ENCODE results near the gene PRKCQ. TPM values are rescaled to one million over a fixed set of nuclear protein-coding genes. Genes with fewer than 3 reads are reported as not detected.

The PRKCQ gene
- total RNA-seq, 2 experiments from 2014 or later = 44.9 to 45.9 TPM

DNA sequence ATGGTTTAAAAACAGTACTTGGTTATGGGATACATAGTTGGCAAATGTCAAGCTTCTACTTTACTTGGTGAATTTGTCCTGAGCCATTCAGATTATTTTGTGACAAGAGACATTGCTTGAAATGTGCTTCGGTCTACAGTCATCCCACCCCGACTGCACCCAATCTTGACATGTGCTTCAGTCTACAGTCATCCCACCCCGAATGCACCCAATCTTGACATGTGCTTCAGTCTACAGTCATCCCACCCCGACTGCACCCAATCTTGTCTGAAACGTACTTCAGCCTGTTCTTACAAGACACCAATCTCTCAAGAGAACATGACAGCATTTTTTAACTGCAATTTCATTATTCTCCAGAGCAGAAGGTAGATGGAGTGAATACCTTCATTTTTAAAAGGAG is 47.8 kb downstream of the PRKCQ start:
- Mint-ChIP-seq H3K27ac (peak overlapping the region; percentile 21), H3K9me3 (peaks cover 3% of the 10 kb centered on the region), H3K4me1 (peaks cover 58% of the 10 kb centered on the region), H3K36me3 (peaks cover 45% of the 10 kb centered on the region), H3K27me3 (no peaks in the 10 kb centered on the region), H3K4me3 (no peak overlapping the region)
- no peak for DNase-seq

DNA sequence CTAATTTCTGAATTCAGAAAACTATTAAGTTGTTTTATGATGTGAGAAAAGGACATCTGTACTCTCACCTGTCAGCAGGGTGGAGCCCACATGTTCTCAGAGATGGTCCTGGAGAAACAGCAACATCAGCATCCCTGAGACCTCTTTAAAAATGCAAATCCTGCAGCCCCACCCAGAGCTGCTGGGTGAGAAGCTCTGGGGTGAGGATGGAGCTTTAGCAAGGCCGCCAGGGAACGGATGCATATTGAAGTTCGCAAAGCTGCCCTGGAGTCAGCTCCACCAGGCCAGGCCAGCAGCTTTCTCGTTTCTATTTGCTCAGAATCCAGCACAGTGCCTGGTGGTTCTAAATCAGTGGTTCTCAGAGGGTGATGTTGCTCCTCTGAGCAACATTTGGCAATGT is 49.1 kb downstream of the PRKCQ start:
- H3K27me3 Mint-ChIP-seq = no peaks in the 10 kb centered on the region
- peaks cover 66% of the 10 kb centered on the region for H3K4me1 Mint-ChIP-seq
- peaks cover 47% of the 10 kb centered on the region for H3K36me3 Mint-ChIP-seq
- peaks cover 3% of the 10 kb centered on the region for H3K9me3 Mint-ChIP-seq
- DNase-seq = no peak
- H3K27ac Mint-ChIP-seq = peak overlapping the region; percentile 97
- peak overlapping the region; percentile 87 for H3K4me3 Mint-ChIP-seq

- Mint-ChIP-seq H3K9me3 (peaks cover 3% of the 10 kb centered on the region), H3K27me3 (no peaks in the 10 kb centered on the region), H3K4me1 (peaks cover 70% of the 10 kb centered on the region), H3K36me3 (peaks cover 47% of the 10 kb centered on the region), H3K4me3 (peak overlapping the region; percentile 87), H3K27ac (peak overlapping the region; percentile 97)
- DNase-seq = peak; percentile 68
Measured at GRCh38 chr10:6530211-6530840, 49.8 kb downstream of the PRKCQ start.

DNA sequence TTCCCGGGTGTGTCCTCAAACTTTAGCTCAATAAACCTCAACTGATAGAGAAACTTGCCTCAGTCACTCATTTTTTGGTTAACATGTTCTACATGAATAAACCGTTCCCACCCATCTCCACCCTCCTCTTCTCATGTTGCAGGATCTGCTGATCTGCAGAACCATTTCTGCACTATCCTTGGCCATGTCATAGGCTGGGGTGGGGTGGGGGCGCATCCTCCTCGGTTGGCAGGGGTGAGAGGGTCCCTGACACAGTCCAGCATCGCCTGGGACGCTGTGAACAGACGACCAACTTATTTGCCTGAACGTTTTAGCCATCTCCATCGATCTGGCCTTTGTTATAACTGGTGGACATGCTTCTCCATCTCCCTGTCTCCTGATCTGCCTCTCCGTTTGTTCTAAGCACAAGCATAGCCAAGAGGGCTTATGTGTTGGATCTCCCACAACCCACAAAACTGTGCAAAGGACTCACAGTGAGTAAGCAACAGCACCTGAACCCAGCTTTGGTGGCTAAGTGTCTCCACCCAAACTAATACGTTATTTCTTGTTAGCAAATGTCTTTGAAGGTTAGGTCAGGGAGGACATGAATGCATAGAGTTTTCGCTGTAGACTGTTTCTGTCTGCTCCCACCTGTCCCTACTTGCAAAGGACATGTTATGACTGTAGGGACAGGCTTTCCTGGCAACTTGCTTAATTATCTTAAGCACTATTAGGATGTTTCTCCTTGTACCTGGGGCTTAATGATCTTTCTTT is 51.7 kb downstream of the PRKCQ start:
- H3K27ac Mint-ChIP-seq = peak overlapping the region; percentile 97
- peaks cover 3% of the 10 kb centered on the region for H3K9me3 Mint-ChIP-seq

DNA sequence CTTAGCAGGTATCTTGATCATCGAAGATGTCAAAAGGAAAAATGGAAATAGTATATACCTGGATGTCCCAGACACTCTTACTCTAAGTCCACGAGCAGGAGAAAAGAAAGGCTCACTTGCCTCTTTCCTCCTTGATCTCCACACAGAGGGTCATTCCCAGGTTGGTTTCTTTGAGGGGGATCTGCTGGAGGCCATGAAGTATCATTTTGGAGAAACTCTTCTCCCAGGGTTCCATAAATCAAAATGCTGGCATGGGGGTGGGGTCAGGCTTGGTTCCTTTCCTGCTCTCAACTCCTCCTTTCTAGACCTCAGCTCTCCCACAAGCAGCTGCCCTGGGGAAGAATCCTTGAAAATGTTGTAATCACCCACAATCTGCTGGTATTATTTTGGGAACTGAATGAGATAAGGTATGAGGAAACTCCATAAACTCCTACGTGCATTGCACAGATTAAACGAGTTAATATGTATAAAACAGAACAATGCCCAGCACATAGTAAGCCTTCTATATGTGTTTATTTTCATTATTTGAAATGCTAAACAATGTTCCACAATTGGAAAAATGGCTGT is 54.4 kb downstream of the PRKCQ start:
- Mint-ChIP-seq H3K4me1 (peaks cover 64% of the 10 kb centered on the region), H3K27ac (no peak overlapping the region), H3K36me3 (peaks cover 52% of the 10 kb centered on the region)

More for the DNA sequence above, 51.7 kb downstream of the PRKCQ start:
- DNase-seq = no peak
- H3K4me1 Mint-ChIP-seq = peaks cover 67% of the 10 kb centered on the region
- no peaks in the 10 kb centered on the region for H3K27me3 Mint-ChIP-seq
- H3K36me3 Mint-ChIP-seq = peaks cover 54% of the 10 kb centered on the region
- no peak overlapping the region for H3K4me3 Mint-ChIP-seq

DNA sequence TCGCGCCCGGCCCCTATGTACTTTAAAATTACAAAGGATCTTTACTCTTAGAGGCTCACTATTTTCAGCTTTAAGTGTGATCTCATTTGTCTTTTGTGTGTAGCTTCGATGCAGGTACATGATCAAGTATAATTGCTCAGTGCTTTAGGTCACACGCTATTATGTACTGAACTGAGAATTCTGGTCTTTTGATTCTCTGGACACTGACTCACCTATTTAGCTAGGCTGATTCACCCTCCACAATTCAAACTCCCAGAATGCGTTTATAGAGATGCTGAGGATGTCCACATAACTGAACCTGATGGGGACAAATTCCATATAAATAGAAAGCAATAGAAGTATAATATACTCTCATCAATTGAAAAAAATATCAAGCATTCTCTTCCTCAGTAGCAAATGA is 57.8 kb downstream of the PRKCQ start:
- Mint-ChIP-seq H3K4me3 (no peak overlapping the region), H3K9me3 (no peaks in the 10 kb centered on the region), H3K36me3 (peaks cover 40% of the 10 kb centered on the region), H3K27ac (no peak overlapping the region), H3K27me3 (no peaks in the 10 kb centered on the region), H3K4me1 (peaks cover 62% of the 10 kb centered on the region)
- DNase-seq = no peak

More for the DNA sequence above, 54.4 kb downstream of the PRKCQ start:
- peaks cover 3% of the 10 kb centered on the region for H3K9me3 Mint-ChIP-seq
- DNase-seq = no peak
- H3K27me3 Mint-ChIP-seq = no peaks in the 10 kb centered on the region
- no peak overlapping the region for H3K4me3 Mint-ChIP-seq

GRCh38 chr10:6520138-6520537 is 59.9 kb downstream of the PRKCQ start:
- DNase-seq = no peak
- Mint-ChIP-seq H3K4me3 (no peak overlapping the region), H3K27me3 (no peaks in the 10 kb centered on the region), H3K4me1 (peaks cover 62% of the 10 kb centered on the region), H3K9me3 (no peaks in the 10 kb centered on the region), H3K27ac (peak overlapping the region; percentile 5), H3K36me3 (peaks cover 34% of the 10 kb centered on the region)

DNA sequence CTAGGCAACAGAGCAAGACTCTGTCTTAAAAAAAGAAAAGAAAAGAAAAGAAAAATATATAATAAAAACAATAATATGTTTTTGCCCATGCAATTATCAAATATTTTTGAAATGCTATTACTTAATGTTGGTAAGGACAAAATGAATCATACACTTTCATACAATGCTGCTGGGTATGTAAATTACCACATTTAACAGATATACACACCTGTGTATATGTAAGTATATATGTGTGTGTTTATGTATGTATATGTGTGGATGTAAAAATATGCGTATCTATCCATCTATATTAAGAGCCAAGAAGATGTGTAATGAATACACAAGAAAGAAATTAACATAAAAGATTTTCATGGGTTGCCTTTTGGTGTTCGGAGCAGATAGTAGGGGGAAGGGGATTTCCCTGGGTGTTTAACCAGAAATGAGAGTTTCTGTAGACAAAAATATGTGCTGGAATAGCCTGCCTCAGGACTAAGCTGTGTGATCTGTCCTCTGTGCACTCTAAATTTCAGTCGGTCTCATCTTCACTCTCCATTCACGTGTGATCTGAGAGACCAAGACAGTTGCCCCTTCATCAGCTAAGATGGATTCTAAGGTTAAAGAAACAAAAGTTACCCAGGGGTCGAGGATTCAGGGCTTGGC is 61.2 kb downstream of the PRKCQ start:
- H3K27ac Mint-ChIP-seq = peak overlapping the region; percentile 78
- no peak for DNase-seq
- H3K4me1 Mint-ChIP-seq = peaks cover 75% of the 10 kb centered on the region
- no peaks in the 10 kb centered on the region for H3K27me3 Mint-ChIP-seq
- H3K4me3 Mint-ChIP-seq = peak overlapping the region; percentile 18
- peaks cover 40% of the 10 kb centered on the region for H3K36me3 Mint-ChIP-seq
- H3K9me3 Mint-ChIP-seq = no peaks in the 10 kb centered on the region

- H3K9me3 Mint-ChIP-seq = peaks cover 3% of the 10 kb centered on the region
- H3K27ac Mint-ChIP-seq = peak overlapping the region; percentile 55
- peaks cover 60% of the 10 kb centered on the region for H3K36me3 Mint-ChIP-seq
- DNase-seq = no peak
- no peaks in the 10 kb centered on the region for H3K27me3 Mint-ChIP-seq
- H3K4me1 Mint-ChIP-seq = peaks cover 85% of the 10 kb centered on the region
- no peak overlapping the region for H3K4me3 Mint-ChIP-seq
Measured at GRCh38 chr10:6516929-6517284, 63.2 kb downstream of the PRKCQ start.

DNA sequence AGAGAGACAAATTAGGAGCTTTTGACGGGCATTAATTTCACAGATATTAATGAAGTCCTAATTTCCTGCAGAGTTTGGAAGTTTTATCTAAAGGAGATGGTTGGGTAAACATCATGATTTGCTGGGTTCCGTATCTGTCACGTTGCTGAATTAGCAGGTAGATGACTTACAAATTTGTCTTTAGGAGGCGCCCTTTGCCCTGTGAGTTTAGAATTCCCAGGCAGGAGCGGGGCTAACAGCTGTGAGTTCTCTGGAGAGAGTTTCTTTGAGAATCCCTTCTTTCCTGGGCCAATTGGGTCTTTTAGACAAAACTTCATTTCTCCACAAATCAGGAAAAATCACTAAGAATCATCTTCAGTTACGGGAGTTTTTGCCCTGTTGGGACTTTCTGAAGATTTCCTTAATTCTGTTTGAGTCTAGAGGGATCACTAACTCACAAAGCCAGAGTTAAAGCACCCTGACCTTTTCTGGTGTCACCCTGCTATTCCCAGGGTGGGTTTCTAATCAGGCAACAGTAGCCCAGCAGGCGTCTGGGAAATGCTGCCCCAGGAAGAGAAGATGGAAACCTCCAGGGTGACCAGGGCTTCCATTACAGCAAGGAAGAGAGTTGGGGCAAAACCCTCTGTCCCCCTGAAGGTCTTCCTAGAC is 63.7 kb downstream of the PRKCQ start:
- Mint-ChIP-seq H3K9me3 (peaks cover 7% of the 10 kb centered on the region), H3K4me1 (peaks cover 84% of the 10 kb centered on the region), H3K27ac (no peak overlapping the region), H3K4me3 (no peak overlapping the region), H3K36me3 (peaks cover 63% of the 10 kb centered on the region), H3K27me3 (no peaks in the 10 kb centered on the region)
- DNase-seq = no peak

DNA sequence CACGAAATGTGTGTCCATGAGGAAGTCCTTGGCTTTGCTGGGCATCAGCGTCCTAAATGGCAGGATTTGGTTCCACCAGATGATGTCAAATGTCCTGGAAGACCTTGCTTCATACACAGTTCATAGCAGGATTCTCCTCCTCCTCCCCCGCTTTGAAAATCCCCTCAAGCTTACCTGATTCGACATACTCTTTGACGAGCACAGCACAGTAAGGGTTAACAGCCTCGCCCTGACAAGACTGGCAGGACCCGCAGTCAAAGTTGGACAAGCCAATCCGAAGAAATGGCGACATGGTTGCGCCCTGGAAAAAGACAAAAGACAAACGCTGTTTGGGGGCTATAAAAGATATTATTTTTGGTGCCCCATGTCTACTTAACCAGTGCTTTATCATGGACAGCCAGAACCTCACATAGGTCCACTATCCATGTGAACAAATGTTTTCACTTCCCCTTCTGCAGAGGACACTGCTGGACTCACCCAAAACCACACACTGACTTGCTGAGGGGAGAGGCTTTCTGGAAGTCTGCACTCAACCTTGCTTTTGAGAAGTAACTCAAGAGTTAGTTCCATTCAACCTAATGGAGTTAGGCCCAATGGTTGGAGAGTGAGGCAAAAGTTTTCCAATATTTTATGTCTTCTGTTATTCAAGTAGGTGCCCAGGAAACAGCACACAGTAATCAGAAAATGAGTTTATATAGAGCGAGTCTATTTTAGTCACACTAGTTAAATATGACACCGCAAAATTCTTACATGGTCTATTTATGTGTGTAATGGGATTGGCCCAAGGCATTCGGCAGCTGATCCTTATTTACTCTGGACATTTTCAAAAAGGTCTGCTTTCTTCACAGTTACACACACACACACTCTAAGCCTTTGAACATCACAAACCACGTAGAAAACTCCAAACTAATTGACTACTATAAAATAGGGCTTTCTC is 65.0 kb downstream of the PRKCQ start:
- no peak overlapping the region for H3K27ac Mint-ChIP-seq
- H3K36me3 Mint-ChIP-seq = peaks cover 67% of the 10 kb centered on the region
- no peak for DNase-seq
- peaks cover 16% of the 10 kb centered on the region for H3K9me3 Mint-ChIP-seq
- H3K4me3 Mint-ChIP-seq = no peak overlapping the region
- H3K27me3 Mint-ChIP-seq = no peaks in the 10 kb centered on the region
- peaks cover 74% of the 10 kb centered on the region for H3K4me1 Mint-ChIP-seq

- peak overlapping the region; percentile 84 for H3K27ac Mint-ChIP-seq
- peaks cover 16% of the 10 kb centered on the region for H3K9me3 Mint-ChIP-seq
- no peaks in the 10 kb centered on the region for H3K27me3 Mint-ChIP-seq
- peaks cover 65% of the 10 kb centered on the region for H3K4me1 Mint-ChIP-seq
- H3K36me3 Mint-ChIP-seq = peaks cover 73% of the 10 kb centered on the region
- DNase-seq = no peak
- no peak overlapping the region for H3K4me3 Mint-ChIP-seq
Measured at GRCh38 chr10:6514180-6514579, 65.9 kb downstream of the PRKCQ start.

DNA sequence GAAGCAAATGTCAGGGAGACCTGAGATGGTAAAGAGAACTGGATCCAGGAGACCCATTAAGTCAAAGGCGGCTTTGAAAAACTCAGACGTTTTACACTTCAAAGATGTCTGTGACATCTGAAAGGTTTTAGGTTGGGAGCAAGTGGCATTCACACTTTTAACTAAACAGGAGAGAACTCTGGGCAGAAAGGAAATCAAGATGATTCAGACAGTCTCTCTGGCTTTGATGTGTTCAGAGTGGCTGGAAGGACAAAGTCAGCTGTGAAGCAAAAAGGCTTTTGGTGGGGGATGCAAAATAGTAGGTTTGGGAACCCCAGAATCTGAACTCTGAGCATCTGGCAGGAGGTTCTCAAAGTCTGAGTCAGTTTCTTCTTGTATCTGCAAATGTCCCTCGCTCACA is 66.6 kb downstream of the PRKCQ start:
- Mint-ChIP-seq H3K9me3 (peaks cover 16% of the 10 kb centered on the region), H3K4me1 (peaks cover 61% of the 10 kb centered on the region), H3K4me3 (peak overlapping the region; percentile 47), H3K27me3 (no peaks in the 10 kb centered on the region), H3K27ac (peak overlapping the region; percentile 84), H3K36me3 (peaks cover 78% of the 10 kb centered on the region)
- peak; percentile 42 for DNase-seq

- no peak for DNase-seq
- H3K9me3 Mint-ChIP-seq = peaks cover 17% of the 10 kb centered on the region
- H3K4me1 Mint-ChIP-seq = peaks cover 66% of the 10 kb centered on the region
- peaks cover 88% of the 10 kb centered on the region for H3K36me3 Mint-ChIP-seq
- H3K4me3 Mint-ChIP-seq = no peak overlapping the region
- H3K27me3 Mint-ChIP-seq = no peaks in the 10 kb centered on the region
- peak overlapping the region; percentile 45 for H3K27ac Mint-ChIP-seq
Measured at GRCh38 chr10:6512182-6512581, 67.9 kb downstream of the PRKCQ start.
